Dedifferentiated amniotic fluid mesenchymal stem cell (primary cell): ENCODE measurements around the gene CDK3.

Experiments used
- DNase-seq: peaks from one replicate; pipeline ENCODE4 v3.0.0-alpha.2; 2016; ENCODE audit errors: extremely low spot score

The CDK3 gene

DNA sequence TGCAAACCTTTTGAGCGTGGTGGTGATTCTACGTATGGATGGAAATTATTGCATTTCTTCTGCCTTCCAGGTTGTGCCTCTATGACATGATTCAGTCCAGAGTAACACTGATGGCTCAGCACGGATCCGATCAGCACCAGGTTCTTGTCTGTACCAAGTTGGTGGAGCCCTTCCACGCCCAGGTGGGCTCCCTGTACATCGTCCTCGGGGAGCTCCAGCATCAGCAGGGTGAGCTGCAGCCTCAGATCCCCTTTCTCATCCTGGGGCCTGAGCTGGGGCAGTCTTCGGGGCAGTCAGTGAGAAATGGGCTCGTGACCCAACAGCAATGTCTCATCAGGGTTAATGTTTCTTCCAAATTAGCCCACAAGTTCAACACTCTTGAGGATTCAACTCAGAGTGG, 9.3 kb upstream of the CDK3 start:
- no peak for DNase-seq

DNA sequence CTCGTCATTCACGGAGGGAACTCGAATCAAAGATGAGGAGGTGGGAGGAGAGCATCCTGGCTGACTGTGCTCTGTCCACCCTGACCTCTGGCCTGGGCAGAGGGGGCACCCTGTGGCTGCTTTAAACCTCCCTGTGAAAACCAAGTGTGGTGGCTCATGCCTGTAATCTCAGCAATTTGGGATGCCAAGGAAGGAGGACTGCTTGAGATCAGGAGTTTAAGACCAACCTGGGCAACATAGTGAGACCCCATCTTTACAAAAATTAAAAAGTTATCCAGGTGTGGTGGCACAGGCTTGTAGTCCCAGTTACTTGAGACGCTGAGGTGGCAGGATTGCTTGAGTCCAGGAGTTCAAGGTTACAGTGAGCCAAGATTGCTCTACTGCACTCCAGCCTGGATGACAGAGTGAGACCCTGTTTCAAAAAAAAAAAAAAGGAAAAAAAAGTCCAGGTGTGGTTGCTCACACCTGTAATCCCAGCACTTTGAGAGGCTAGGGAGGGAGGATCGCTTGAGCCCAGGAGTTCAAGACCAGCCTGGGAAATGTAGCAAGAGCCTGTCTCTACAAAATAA, 5.8 kb upstream of the CDK3 start:
- DNase-seq = no peak

- DNase-seq = no peak
These were observed 5.2 kb upstream of the CDK3 start for GRCh38 chr17:75995385-75995925.

DNA sequence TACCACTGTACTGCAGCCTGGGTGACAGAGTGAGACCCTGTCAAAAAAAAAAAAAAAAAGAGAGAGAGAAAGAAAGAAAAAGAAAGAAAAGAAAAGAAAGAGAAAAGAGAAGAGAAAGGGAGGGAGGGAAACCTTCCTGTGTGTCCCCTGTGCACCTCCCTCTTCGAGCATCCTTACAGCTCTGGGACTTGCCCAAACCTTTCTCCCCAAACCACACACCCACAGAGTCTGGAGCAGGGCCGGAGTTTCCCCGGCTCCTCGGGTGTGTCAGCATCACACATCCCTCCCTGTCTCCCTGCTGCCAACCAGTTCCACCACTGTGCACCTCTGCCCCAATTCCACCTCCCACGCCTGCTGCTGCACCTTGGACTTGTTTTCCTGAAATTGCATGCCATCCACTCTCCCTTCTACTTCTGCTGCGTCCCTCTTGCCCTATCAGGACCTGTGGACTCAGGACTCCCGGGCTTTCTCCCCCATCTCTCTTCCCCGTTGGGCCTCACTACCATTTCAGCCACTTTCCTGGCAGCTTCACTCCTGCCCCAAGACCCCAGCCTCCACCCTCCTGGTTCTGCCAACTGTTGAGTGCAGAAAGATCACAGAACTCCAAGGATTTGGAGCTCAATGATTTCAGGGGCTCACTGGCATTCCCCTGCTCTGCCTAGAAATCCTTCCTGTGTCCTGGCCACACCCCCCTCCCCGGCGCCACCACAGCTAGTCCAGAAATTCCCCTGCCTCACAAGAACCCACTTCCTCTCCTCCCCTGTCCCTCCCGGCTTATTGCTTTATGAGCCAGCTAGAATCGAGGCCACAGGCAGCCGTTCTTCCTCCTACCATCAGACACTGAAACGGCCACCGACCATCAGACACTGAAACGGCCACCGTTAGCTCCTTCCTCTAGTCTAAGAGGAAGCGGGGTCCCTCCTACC, 3.7 kb upstream of the CDK3 start:
- DNase-seq = no peak

DNA sequence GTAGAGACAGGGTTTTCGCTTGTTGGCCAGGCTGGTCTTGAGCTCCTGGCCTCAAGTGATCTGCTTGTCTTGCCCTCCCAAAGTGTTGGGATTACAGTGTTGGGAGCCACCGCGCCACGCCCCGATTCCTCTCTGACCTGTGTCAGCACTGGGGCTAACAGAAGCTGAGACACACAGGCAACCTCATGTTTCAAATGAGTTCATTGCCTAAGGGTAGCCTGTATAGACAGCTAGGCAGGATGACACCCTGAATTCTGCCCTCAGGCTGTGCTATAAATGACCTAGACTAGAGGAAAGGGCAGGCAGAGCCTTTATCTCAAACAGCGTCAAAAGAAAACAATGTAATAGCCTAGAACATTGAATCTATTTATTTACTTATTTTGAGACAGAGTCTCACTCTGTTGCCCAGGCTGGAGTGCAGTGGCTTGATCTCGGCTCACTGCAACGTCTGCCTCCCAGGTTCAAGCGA, 2.3 kb upstream of the CDK3 start:
- no peak for DNase-seq

DNA sequence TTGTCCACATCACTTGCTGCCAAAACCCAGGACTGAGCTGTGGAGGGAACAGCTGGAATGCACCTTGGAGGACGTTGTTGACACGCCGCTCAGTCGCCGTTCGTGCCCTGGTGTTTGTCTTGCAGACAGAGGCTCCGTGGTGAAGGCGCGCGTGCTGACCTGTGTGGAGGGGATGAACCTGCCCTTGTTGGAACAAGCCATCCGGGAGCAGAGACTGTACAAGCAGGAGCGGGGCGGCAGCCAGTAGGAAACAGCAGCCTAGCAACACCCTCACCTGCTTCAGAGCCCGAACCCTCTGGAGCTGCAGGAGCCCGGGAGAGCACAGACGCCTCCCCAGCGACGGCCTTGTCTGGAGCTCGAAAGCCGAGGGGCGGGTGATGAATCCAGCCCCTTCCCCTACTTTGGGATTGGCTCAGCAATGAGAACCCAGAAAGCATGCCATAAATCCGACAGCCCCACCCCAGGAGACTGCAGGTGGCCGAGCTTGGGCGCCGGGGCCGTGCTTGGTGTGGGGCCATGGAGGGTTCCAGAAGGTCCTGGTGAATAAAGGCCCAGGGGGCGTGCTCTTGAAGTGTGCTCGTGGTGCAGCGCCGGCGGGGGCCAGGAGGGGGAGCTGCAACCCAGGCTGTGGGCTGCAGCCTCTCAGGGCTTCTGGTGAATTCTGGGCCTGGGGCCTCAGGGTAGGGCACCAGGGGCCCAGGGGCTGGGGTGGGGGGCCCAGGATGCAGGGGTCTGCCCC, 470 bp upstream of the CDK3 start:
- DNase-seq = no peak

GRCh38 chr17:76002100-76002499, 1.4 kb downstream of the CDK3 start:
- no peak for DNase-seq

GRCh38 chr17:76003915-76004314, 3.3 kb downstream of the CDK3 start:
- DNase-seq = no peak

GRCh38 chr17:76004750-76005262, 4.2 kb downstream of the CDK3 start:
- no peak for DNase-seq

- peak; percentile 52 for DNase-seq
These were observed 4.9 kb downstream of the CDK3 start for GRCh38 chr17:76005263-76006149.

GRCh38 chr17:76007131-76007849, 6.6 kb downstream of the CDK3 start:
- DNase-seq = no peak

DNA sequence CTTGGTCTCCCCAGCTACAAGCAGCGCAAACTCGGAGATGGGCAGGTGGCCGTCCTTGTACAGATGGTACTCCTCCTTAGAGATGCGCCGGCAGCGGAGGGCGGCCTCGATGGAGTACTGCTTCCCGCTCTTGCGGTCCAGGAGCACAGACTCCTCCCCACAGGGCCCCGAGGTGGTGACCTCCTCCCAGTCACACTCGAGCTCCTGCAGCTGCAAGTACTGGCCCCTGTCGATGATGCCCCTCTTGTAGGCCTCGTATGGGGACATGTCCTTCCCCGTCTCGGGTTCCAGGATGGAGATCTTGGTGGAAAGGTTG, 7.2 kb downstream of the CDK3 start:
- DNase-seq = no peak

DNA sequence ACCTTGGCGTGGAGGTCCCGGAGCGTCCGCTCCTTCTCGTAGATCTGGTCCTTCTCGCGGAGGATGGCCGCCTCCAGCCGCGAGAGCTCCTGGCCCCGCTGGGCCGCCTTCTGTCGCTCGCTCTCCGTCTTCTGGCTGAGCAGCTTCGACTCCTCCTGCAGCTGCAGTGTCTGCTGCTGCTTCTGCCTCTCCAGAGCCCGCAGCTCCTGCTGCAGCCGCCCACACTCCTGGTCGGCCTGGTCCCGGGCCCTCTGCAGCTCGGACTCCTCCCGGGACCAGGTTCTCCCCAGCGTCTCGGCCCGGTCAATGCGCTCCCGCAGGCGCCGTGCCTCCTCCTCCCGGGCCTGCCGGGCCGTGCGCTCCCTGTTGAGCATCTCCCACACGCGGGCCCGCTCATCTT, 7.6 kb downstream of the CDK3 start:
- no peak for DNase-seq

- DNase-seq = no peak
These were observed 8.2 kb downstream of the CDK3 start for GRCh38 chr17:76008630-76009425.

DNA sequence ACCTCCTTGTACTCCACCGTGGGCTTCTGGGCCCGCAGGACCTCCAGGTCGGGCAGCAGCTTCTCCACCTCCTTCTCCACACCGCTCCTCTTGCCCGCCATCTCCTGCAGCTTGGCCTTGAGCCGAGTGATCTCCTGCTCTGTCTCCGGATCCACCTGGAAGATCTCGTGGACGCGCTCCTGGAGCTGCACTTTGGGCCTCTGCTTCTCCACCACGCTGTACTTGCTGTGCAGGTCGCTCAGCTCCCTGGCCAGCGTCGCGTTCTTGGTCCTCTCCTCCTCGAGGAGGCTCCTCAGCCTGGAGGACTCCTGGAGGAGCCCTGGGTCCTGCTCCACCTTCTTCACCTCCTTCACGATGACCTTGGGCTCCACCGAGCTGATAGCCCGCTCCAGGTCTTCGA, 8.8 kb downstream of the CDK3 start:
- no peak for DNase-seq

GRCh38 chr17:76009969-76010661, 9.5 kb downstream of the CDK3 start:
- no peak for DNase-seq

GRCh38 chr17:76011951-76012350, 11.3 kb downstream of the CDK3 start:
- DNase-seq = no peak

GRCh38 chr17:76013377-76013932, 12.8 kb downstream of the CDK3 start:
- no peak for DNase-seq
